A673 (cell line): ENCODE results near the gene UROS. TPM values are rescaled to one million over a fixed set of nuclear protein-coding genes. Genes with fewer than 3 reads are reported as not detected.

ENCODE experiments used
- BruUV-seq: library from RNA; stranded (reverse); fragments of 400-500 nt; replicated peaks from 2 replicates; lab custom pipeline; 2021; lab: Mats Ljungman, UMichigan
- CTCF ChIA-PET: fragments of 300-600 bp; sonication (Branson Sonifier 250); formaldehyde crosslinking; loops from one replicate; lab custom pipeline; 2022; ENCODE audit warnings: antibody characterized with exemption; lab: Charles Lee
- POLR2A ChIA-PET: fragments of 300-600 bp; sonication (Branson Sonifier 250); formaldehyde crosslinking; loops from one replicate; lab custom pipeline; 2022; ENCODE audit warnings: antibody characterized with exemption; ENCODE audit not compliant: low non-redundant PET; lab: Charles Lee
- DNase-seq: peaks from one replicate; pipeline ENCODE4 v3.0.0-alpha.2; 2015; ENCODE audit warnings: low spot score
- H3K27ac ChIP-seq: fragments of 200-600 bp; sonication (generic); 2 replicates; pipeline ENCODE4 v1.5.1; 2016; ENCODE audit warnings: mixed run types, low read depth, mild to moderate bottlenecking, mixed read lengths, antibody characterized with exemption, low read length; ENCODE audit not compliant: poor library complexity, severe bottlenecking
- H3K27me3 ChIP-seq: fragments of 200-600 bp; sonication (generic); replicated peaks from 2 replicates; pipeline ENCODE4 v1.6.1; 2017; ENCODE audit warnings: mixed run types, low read depth, mild to moderate bottlenecking, mixed read lengths, antibody characterized with exemption, low read length; ENCODE audit not compliant: insufficient read depth, poor library complexity
- H3K36me3 ChIP-seq: fragments of 200-600 bp; sonication (generic); 2 replicates; pipeline ENCODE4 v1.6.1; 2016; ENCODE audit warnings: mixed run types, mild to moderate bottlenecking, mixed read lengths, antibody characterized with exemption, low read length; ENCODE audit not compliant: insufficient read depth, poor library complexity, severe bottlenecking
- H3K4me1 ChIP-seq: fragments of 200-600 bp; sonication (generic); 2 replicates; pipeline ENCODE4 v1.6.1; 2017; ENCODE audit warnings: mixed run types, mild to moderate bottlenecking, mixed read lengths, antibody characterized with exemption, low read length; ENCODE audit not compliant: insufficient read depth, poor library complexity, severe bottlenecking
- H3K4me3 ChIP-seq: fragments of 200-600 bp; sonication (generic); 2 replicates; pipeline ENCODE4 v1.5.1; 2016; ENCODE audit warnings: low read depth, mixed run types, mild to moderate bottlenecking, mixed read lengths, low read length; ENCODE audit not compliant: poor library complexity, severe bottlenecking
- H3K9me3 ChIP-seq: fragments of 200-600 bp; sonication (generic); 2 replicates; pipeline ENCODE4 v1.6.1; 2016; ENCODE audit warnings: mixed run types, low read depth, mild to moderate bottlenecking, mixed read lengths, antibody characterized with exemption, low read length; ENCODE audit not compliant: poor library complexity, severe bottlenecking
- EZH2 ChIP-seq: fragments of 200-600 bp; sonication (generic); IDR thresholded peaks from 2 replicates; pipeline ENCODE4 v1.6.1; 2017; ENCODE audit warnings: borderline replicate concordance, low read depth, mild to moderate bottlenecking, mixed read lengths, antibody characterized with exemption, low read length; ENCODE audit not compliant: poor library complexity, severe bottlenecking
- intact Hi-C: fragments of 100-400 bp; cut with micrococcal nuclease; formaldehyde crosslinking; loops from one replicate; pipeline ENCODE4 v1.10.0; 2022; ENCODE audit not compliant: unreplicated experiment
- total RNA-seq: library from RNA; stranded (reverse); gene quantifications from 2 replicates; pipeline ENCODE4 v1.2.3, GENCODE V29; 2021
- TF ChIP-seq, protein P1 (sequence below): fragments of 300-800, 200-600 bp; sonication (generic); conservative IDR thresholded peaks from 2 replicates; pipeline ENCODE4 v1.5.1; 2017; ENCODE audit warnings: low read depth, mild to moderate bottlenecking, antibody characterized with exemption, low read length, moderate library complexity, mixed read lengths

Gene UROS
- total RNA-seq, 1 experiment from 2014 or later, result 70.7 TPM

DNA sequence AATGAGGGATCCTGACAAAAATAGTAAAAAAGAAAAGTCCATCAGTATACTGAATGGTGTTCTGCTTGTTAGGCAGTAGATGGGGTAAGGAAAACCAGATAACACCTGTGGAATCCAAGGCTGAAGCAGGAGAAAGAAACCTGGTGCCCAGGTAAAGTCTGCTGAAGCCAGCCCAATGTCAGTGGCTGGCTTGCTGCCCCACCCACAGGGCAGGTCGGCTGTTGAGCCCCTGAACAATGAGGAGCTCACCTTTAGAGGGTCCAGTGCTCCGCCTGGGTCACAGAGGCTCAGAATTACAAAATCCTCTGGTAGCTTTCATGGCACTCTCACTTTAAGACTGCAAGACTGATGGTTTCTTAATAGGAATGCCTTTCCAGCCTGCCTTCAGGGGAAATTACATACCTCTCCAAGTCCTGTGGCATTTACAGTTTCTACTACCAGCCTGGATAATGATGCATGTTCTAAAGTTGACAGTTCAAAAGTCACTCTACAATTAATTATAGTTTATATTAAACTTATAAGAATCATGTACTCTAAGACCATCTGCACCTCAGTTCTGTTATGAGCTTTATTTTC lies 34.2 kb upstream of the UROS start:
- CTCF ChIA-PET, result no interaction called here
- no peaks in the 10 kb centered on the region for H3K27me3 ChIP-seq
- no peak overlapping the region for H3K27ac ChIP-seq
- no peak for DNase-seq
- BruUV-seq, result no TSS peak
- no peaks in the 10 kb centered on the region for H3K9me3 ChIP-seq
- no peaks in the 10 kb centered on the region for H3K4me1 ChIP-seq
- peaks cover 10% of the 10 kb centered on the region for H3K36me3 ChIP-seq
- POLR2A ChIA-PET, result no interaction called here
- TF ChIP-seq, protein P1, sequence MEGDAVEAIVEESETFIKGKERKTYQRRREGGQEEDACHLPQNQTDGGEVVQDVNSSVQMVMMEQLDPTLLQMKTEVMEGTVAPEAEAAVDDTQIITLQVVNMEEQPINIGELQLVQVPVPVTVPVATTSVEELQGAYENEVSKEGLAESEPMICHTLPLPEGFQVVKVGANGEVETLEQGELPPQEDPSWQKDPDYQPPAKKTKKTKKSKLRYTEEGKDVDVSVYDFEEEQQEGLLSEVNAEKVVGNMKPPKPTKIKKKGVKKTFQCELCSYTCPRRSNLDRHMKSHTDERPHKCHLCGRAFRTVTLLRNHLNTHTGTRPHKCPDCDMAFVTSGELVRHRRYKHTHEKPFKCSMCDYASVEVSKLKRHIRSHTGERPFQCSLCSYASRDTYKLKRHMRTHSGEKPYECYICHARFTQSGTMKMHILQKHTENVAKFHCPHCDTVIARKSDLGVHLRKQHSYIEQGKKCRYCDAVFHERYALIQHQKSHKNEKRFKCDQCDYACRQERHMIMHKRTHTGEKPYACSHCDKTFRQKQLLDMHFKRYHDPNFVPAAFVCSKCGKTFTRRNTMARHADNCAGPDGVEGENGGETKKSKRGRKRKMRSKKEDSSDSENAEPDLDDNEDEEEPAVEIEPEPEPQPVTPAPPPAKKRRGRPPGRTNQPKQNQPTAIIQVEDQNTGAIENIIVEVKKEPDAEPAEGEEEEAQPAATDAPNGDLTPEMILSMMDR, result no peak
- TF ChIP-seq EZH2, result no peak
- no peak overlapping the region for H3K4me3 ChIP-seq
- intact Hi-C loops, result no loop called here

DNA sequence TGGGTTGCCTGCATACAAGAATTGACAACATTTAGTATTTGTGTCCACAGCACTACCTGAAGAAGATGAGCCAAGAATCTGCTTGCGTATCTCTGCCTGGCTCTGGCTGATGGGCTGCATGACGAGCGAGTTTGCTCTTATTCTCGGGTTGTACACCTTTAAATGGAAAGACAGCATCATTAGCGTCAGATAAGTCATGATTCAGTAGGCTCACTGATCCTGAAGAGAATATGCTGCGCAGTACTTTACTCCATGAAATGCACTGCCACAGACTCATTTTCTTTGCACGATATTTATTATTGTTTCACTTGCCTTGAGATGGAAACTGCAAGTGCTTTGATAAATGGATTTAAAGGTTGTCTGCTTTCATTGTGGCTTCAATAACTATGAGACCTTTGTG lies 29.4 kb upstream of the UROS start:
- no peak overlapping the region for H3K4me3 ChIP-seq
- H3K36me3 ChIP-seq, result peaks cover 19% of the 10 kb centered on the region
- POLR2A ChIA-PET, result no interaction called here
- intact Hi-C loops, result no loop called here
- no TSS peak for BruUV-seq
- no peak overlapping the region for H3K27ac ChIP-seq
- no peak for DNase-seq
- H3K4me1 ChIP-seq, result no peaks in the 10 kb centered on the region
- CTCF ChIA-PET, result no interaction called here
- no peaks in the 10 kb centered on the region for H3K9me3 ChIP-seq
- H3K27me3 ChIP-seq, result no peaks in the 10 kb centered on the region
- TF ChIP-seq, protein P1, result no peak
- TF ChIP-seq EZH2, result no peak

DNA sequence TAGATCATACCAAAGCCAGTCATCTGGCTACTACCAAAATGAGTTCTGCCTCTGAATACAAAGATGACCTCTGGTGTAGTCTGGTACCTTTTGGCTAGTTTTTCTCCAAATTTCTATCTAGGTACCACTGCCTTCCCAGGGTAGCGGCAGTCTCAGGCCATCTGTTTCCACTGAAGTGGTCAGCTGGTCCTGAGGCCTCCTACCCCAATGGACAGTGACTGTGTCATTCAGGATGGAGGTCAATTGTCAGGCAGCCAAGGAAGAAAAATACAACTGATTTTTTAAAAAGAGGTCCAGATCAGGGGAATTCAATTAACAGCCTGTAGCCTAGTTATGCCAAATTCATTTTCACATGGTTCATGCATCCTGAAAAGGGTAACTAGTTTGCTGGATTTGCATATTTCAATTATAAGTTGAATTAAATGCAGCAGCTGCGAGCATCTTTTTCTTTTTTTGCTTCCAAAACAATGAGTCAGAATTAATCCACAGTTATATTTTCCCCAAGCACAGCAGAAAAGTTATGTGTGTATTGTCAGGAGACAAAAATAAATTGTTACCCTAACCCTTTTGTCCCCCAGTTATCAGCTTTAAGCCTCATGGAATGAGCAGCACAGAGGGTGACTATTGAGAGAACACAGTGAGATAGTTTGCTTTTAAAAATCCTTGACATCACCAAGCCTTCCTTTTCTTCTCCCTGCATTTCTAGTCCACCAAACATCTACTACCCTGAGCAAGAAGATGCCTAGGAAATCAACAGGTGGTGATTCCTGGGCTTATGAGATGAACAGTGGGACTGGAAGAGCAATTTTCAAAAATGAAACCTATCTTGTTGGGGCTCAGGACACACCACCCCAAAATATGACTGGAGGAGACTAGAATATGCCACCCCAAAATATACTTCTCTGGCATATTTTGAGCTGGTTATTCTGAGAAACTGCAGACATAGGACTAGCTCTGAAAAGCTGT lies 28.0 kb upstream of the UROS start:
- BruUV-seq, result no TSS peak
- CTCF ChIA-PET, result no interaction called here
- H3K36me3 ChIP-seq, result peaks cover 19% of the 10 kb centered on the region

More for the DNA sequence above, 28.0 kb upstream of the UROS start:
- POLR2A ChIA-PET, result no interaction called here
- TF ChIP-seq EZH2, result no peak
- TF ChIP-seq, protein P1, result no peak
- Histone ChIP-seq H3K9me3 (no peaks in the 10 kb centered on the region), H3K4me3 (no peak overlapping the region), H3K27me3 (no peaks in the 10 kb centered on the region), H3K27ac (no peak overlapping the region), H3K4me1 (no peaks in the 10 kb centered on the region)
- DNase-seq, result no peak
- intact Hi-C loops, result no loop called here
